ENCODE measurements around the gene LRTM2.

GRCh38 chr12:1837541-1838204 is 17.3 kb downstream of the LRTM2 start:
- no peak for TF ChIP-seq EZH2phosphoT487 (IDR thresholded peaks at IDR 0.05; ENCODE audit: borderline replicate concordance, low read length)
- TF ChIP-seq EZH2 (IDR thresholded peaks at IDR 0.05; ENCODE audit: low read length, unreplicated experiment), result no peak

Data from PC-3 (cell line).